Mucosa of descending colon (tissue), 3 donors: ENCODE results near the gene OAS2. TPM values are rescaled to one million over a fixed set of nuclear protein-coding genes. Genes with fewer than 3 reads are reported as not detected.

ENCODE experiments used
- ATAC-seq: fragments of 200-7000 bp; cut with Tn5 transposase; one replicate; pipeline ENCODE4 v1.9.1; 2020; ENCODE audit warnings: mild to moderate bottlenecking, moderate library complexity
- DNase-seq, 3 donors: peaks; one replicate each; pipeline ENCODE4 v3.0.0-alpha.2; 2020
- H3K36me3 ChIP-seq: fragments of 200-600 bp; one replicate; pipeline ENCODE4 v1.8.0; 2021; ENCODE audit warnings: low read depth, mild to moderate bottlenecking
- H3K4me1 ChIP-seq: fragments of 200-600 bp; one replicate; pipeline ENCODE4 v1.8.0; 2021; ENCODE audit warnings: low read depth, mild to moderate bottlenecking
- H3K4me3 ChIP-seq: fragments of 200-600 bp; one replicate; pipeline ENCODE4 v1.8.0; 2021; ENCODE audit warnings: mild to moderate bottlenecking
- H3K9me3 ChIP-seq: fragments of 200-600 bp; one replicate; pipeline ENCODE4 v1.8.0; 2021; ENCODE audit warnings: mild to moderate bottlenecking
- intact Hi-C, 2 donors: fragments of 100-400 bp; cut with DNase I in 1 of 2; cut with micrococcal nuclease in 1 of 2; formaldehyde crosslinking; loops; one replicate each; pipeline versions ENCODE4 v1.11.0 to v1.11.1; 2022; cut with DNase I, micrococcal nuclease
- long read RNA-seq, 2 donors: library from polyadenylated mRNA; unstranded; transcript quantifications; one replicate each; pipeline ENCODE4 v2.0.0, GENCODE V29; 2019 to 2021
- total RNA-seq, 3 donors: library from RNA; stranded (reverse); fragmentation: NEBNext Ultra II Directional in 2 of 3; extraction: Animal tissue kit (Norgen Biotek cat#: 25700) in 2 of 3; gene quantifications; one replicate each; pipeline versions ENCODE4 v1.2.1 to v1.2.4, GENCODE V29; 2021 to 2023
- TF ChIP-seq, protein P1 (sequence below): fragments of 200-600 bp; IDR thresholded peaks from one replicate; pipeline ENCODE4 v1.8.0; 2022; ENCODE audit warnings: antibody characterized with exemption, mild to moderate bottlenecking
- donor health status: DM: no; HTN: no; CAD: no; lungs with moderate emphysema.
- donor health status: DM: no; HTN: no; CAD: no.
- donor health status: DM: no; HTN: yes; CAD: no.

OAS2 gene, protein sequence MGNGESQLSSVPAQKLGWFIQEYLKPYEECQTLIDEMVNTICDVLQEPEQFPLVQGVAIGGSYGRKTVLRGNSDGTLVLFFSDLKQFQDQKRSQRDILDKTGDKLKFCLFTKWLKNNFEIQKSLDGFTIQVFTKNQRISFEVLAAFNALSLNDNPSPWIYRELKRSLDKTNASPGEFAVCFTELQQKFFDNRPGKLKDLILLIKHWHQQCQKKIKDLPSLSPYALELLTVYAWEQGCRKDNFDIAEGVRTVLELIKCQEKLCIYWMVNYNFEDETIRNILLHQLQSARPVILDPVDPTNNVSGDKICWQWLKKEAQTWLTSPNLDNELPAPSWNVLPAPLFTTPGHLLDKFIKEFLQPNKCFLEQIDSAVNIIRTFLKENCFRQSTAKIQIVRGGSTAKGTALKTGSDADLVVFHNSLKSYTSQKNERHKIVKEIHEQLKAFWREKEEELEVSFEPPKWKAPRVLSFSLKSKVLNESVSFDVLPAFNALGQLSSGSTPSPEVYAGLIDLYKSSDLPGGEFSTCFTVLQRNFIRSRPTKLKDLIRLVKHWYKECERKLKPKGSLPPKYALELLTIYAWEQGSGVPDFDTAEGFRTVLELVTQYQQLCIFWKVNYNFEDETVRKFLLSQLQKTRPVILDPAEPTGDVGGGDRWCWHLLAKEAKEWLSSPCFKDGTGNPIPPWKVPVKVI
- total RNA-seq, result 1 to 10 TPM; 4.6 to 7.0 (median 5.5) TPM
- long read RNA-seq, donor 1, full-length matches to known transcripts, result 1 of 2 reads
- long read RNA-seq, donor 1, partial matches to known transcripts, result 1 of 2 reads
- long read RNA-seq, donor 1, other reads (novel, unspliced or antisense), result 0 of 2 reads
- long read RNA-seq, donor 2, partial matches to known transcripts, result 0 of 4 reads
- long read RNA-seq, donor 2, other reads (novel, unspliced or antisense), result 1 of 4 reads

DNA sequence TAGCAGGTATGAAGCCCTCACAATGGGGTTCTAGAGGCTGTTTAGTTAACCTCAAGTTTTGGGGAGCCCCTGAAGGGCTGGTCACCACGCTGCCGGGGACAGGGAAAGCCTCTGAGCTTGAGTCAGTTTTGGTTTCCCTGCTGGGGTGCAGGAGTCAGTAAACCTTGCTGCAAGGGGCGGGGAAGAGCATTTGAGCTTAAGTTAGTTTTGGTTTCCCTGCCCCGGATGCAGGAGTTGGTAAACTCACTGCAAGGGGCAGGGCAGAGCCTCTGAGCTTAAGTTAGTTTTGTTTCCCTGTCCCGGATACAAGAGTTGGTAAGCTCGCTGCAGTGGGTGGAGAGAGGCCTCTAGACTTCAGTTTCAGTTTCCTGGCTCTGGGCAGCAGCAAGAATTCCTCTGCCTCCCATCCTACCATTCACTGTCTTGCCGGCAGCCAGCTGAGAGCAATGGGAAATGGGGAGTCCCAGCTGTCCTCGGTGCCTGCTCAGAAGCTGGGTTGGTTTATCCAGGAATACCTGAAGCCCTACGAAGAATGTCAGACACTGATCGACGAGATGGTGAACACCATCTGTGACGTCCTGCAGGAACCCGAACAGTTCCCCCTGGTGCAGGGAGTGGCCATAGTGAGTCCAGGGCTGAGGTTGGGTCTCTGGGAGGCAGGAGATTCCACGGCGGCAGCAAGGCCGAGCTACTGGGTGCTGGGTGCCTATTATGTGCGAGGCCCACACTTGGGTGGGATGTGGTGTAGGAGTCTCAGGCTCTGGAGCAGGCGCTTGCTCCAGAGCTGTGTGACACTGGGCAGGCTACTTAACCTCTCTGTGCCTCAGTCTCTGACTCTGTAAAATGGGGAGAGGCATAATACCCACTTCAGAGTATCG is at the start of gene OAS2:
OAS2 (plus strand) TSS at position 357 of the 878 bp plus-strand sequence; CDS start at position 447, 90 bp downstream.
- intact Hi-C loops, result no loop called here
- Histone ChIP-seq H3K36me3 (no peaks in the 10 kb centered on the region), H3K4me1 (peaks cover 11% of the 10 kb centered on the region), H3K4me3 (peak within 1 kb of the TSS; percentile 5), H3K9me3 (no peaks in the 10 kb centered on the region)
- ATAC-seq, result peak; percentile 97
- DNase-seq, result peak; percentile 63 to 74 (median 68)
- TF ChIP-seq, protein P1, sequence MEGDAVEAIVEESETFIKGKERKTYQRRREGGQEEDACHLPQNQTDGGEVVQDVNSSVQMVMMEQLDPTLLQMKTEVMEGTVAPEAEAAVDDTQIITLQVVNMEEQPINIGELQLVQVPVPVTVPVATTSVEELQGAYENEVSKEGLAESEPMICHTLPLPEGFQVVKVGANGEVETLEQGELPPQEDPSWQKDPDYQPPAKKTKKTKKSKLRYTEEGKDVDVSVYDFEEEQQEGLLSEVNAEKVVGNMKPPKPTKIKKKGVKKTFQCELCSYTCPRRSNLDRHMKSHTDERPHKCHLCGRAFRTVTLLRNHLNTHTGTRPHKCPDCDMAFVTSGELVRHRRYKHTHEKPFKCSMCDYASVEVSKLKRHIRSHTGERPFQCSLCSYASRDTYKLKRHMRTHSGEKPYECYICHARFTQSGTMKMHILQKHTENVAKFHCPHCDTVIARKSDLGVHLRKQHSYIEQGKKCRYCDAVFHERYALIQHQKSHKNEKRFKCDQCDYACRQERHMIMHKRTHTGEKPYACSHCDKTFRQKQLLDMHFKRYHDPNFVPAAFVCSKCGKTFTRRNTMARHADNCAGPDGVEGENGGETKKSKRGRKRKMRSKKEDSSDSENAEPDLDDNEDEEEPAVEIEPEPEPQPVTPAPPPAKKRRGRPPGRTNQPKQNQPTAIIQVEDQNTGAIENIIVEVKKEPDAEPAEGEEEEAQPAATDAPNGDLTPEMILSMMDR, result no peak

DNA sequence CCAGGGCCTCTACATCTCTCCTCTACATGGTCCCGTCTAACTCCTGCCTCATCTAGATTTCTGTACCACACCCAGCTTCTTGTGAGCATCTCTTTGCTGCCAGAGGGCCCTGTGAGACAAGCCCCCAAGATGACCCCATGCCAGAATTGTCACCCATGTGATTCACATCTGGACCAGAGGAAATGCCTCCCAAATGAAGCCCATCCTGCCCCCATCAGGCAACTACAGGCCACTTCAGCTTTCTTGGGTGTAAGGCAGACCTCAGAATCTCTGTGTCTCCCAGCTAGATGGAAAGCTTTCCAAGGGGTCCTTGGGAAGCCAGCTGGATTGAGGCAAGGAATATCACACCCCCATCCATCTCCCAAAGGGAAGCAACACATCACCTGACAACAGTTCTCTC is 49.3 kb upstream of the OAS2 start:
- intact Hi-C loops, result no loop called here
- DNase-seq, result no peak
- Histone ChIP-seq H3K4me3 (no peak overlapping the region), H3K4me1 (peaks cover 9% of the 10 kb centered on the region), H3K36me3 (no peaks in the 10 kb centered on the region), H3K9me3 (no peaks in the 10 kb centered on the region)
- ATAC-seq, result no peak
- TF ChIP-seq, protein P1, result no peak

GRCh38 chr12:112929715-112930114 is 48.6 kb upstream of the OAS2 start:
- peaks cover 9% of the 10 kb centered on the region for H3K4me1 ChIP-seq
- intact Hi-C loops, result no loop called here
- TF ChIP-seq, protein P1, result no peak
- DNase-seq, result no peak
- no peak overlapping the region for H3K4me3 ChIP-seq
- H3K9me3 ChIP-seq, result no peaks in the 10 kb centered on the region
- no peaks in the 10 kb centered on the region for H3K36me3 ChIP-seq
- ATAC-seq, result no peak

- intact Hi-C loops, result no loop called here
- no peak overlapping the region for H3K4me3 ChIP-seq
- ATAC-seq (no peak), DNase-seq (no peak)
- H3K36me3 ChIP-seq, result no peaks in the 10 kb centered on the region
- peaks cover 5% of the 10 kb centered on the region for H3K4me1 ChIP-seq
- TF ChIP-seq, protein P1, result no peak
- no peaks in the 10 kb centered on the region for H3K9me3 ChIP-seq
These were observed 48.0 kb upstream of the OAS2 start for GRCh38 chr12:112930350-112930749.
